Measurements from ENCODE around the gene ARTN.
A peak's percentile ranks its signal among the peaks of the same experiment; 100 is the strongest.

Gene ARTN

GRCh38 chr1:43963006-43963405 is 29.4 kb downstream of the ARTN start:
- no peaks in the 10 kb centered on the region for H3K27me3 ChIP-seq (ENCODE audit: insufficient read depth, low read length)
- H3K9me3 ChIP-seq (ENCODE audit: insufficient read depth, low read depth, low read length), result no peaks in the 10 kb centered on the region
- H3K36me3 ChIP-seq (ENCODE audit: insufficient read depth, low read length), result peaks cover 14% of the 10 kb centered on the region
- H3K4me3 ChIP-seq (ENCODE audit: low read length), result no peak overlapping the region
- H3K4me1 ChIP-seq (ENCODE audit: insufficient read depth, low read length), result no peaks in the 10 kb centered on the region
- WGBS, result 97% methylated on average over 3 of the region's 3 CpGs
- H3K27ac ChIP-seq (ENCODE audit: low read depth, low read length), result no peak overlapping the region
- no peak overlapping the region; the same call in 1 of the 2 replicates for H3K9ac ChIP-seq (ENCODE audit: low read depth, low read length)

- H3K4me1 ChIP-seq (ENCODE audit: insufficient read depth, low read length), result no peaks in the 10 kb centered on the region
- no peaks in the 10 kb centered on the region for H3K27me3 ChIP-seq (ENCODE audit: insufficient read depth, low read length)
- H3K36me3 ChIP-seq (ENCODE audit: insufficient read depth, low read length), result peaks cover 10% of the 10 kb centered on the region; the same call in 1 of the 2 replicates
- no peaks in the 10 kb centered on the region for H3K9me3 ChIP-seq (ENCODE audit: insufficient read depth, low read depth, low read length)
- no peak overlapping the region for H3K4me3 ChIP-seq (ENCODE audit: low read length)
- 89% methylated on average over 4 of the region's 5 CpGs for WGBS
- no peak overlapping the region for H3K27ac ChIP-seq (ENCODE audit: low read depth, low read length)
- H3K9ac ChIP-seq (ENCODE audit: low read depth, low read length), result no peak overlapping the region
Measured at GRCh38 chr1:43963890-43964289, 30.3 kb downstream of the ARTN start.

GRCh38 chr1:43965316-43965715 is 31.7 kb downstream of the ARTN start:
- no peak overlapping the region for H3K27ac ChIP-seq (ENCODE audit: low read depth, low read length)
- no peak overlapping the region for H3K9ac ChIP-seq (ENCODE audit: low read depth, low read length)
- peaks cover 8% of the 10 kb centered on the region; the same call in 1 of the 2 replicates for H3K36me3 ChIP-seq (ENCODE audit: insufficient read depth, low read length)
- WGBS, result 95% methylated on average over 2 of the region's 3 CpGs
- H3K4me3 ChIP-seq (ENCODE audit: low read length), result no peak overlapping the region
- H3K27me3 ChIP-seq (ENCODE audit: insufficient read depth, low read length), result no peaks in the 10 kb centered on the region
- H3K9me3 ChIP-seq (ENCODE audit: insufficient read depth, low read depth, low read length), result no peaks in the 10 kb centered on the region
- no peaks in the 10 kb centered on the region for H3K4me1 ChIP-seq (ENCODE audit: insufficient read depth, low read length)

- Histone ChIP-seq H3K9me3 (ENCODE audit: insufficient read depth, low read depth, low read length) (no peaks in the 10 kb centered on the region), H3K4me1 (ENCODE audit: insufficient read depth, low read length) (0 out of 2 replicates have a peak, but pooled peaks cover 5% of the 10 kb centered on the region), H3K9ac (ENCODE audit: low read depth, low read length) (no peak overlapping the region), H3K27ac (ENCODE audit: low read depth, low read length) (no peak overlapping the region), H3K36me3 (ENCODE audit: insufficient read depth, low read length) (peaks cover 26% of the 10 kb centered on the region), H3K27me3 (ENCODE audit: insufficient read depth, low read length) (no peaks in the 10 kb centered on the region), H3K4me3 (ENCODE audit: low read length) (no peak overlapping the region)
- WGBS, result 80% methylated on average over 5 of the region's 6 CpGs
Measured at GRCh38 chr1:43968348-43968948, 34.8 kb downstream of the ARTN start.

GRCh38 chr1:43969416-43969745 is 35.8 kb downstream of the ARTN start:
- WGBS, result 61% methylated on average over 7 of the region's 7 CpGs
- no peak overlapping the region for H3K27ac ChIP-seq (ENCODE audit: low read depth, low read length)
- H3K9me3 ChIP-seq (ENCODE audit: insufficient read depth, low read depth, low read length), result no peaks in the 10 kb centered on the region
- H3K4me1 ChIP-seq (ENCODE audit: insufficient read depth, low read length), result 0 out of 2 replicates have a peak, but pooled peaks cover 9% of the 10 kb centered on the region
- peak overlapping the region; percentile 34 for H3K4me3 ChIP-seq (ENCODE audit: low read length)
- H3K36me3 ChIP-seq (ENCODE audit: insufficient read depth, low read length), result peaks cover 26% of the 10 kb centered on the region
- H3K9ac ChIP-seq (ENCODE audit: low read depth, low read length), result no peak overlapping the region
- H3K27me3 ChIP-seq (ENCODE audit: insufficient read depth, low read length), result no peaks in the 10 kb centered on the region

DNA sequence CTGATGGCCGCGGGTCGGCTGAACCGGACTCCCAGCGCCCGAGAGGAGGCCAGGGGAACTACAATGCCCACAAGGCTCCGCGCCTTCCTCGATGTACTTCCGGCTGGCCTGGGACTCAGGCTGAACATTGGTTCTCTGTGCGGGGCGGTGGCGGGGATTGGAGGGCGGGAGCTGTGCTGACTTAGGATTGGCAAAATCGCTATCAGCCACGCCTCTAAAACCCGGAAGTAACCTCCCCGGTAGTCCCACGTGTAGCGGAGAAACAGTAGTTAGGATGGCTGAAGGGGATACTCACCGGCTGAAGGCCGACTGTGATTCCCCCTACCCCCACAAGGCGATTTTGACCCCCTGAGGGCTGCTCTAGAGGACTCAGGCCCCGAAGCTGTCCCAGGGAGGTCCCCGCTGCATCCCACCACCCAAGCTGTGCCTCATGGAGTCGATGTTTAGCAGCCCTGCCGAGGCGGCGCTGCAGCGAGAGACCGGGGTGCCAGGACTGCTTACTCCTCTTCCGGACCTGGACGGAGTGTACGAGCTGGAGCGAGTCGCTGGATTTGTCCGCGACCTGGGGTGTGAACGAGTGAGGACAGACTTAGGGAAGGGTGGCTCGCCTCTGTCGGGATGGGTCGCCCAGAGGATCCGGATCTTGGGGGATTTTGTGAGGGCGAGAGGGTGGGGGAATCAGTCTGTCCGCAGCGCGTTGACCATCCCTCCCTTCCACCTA is 36.3 kb downstream of the ARTN start, which contains the start of gene DPH2:
Gene DPH2 (plus strand): TSS at position 265 of the 721 bp plus-strand sequence. CDS start 166 bp downstream, at position 431.
- Histone ChIP-seq H3K9ac (ENCODE audit: low read depth, low read length) (peak within 1 kb of the TSS; percentile 72), H3K27ac (ENCODE audit: low read depth, low read length) (no peak within 1 kb of the TSS), H3K36me3 (ENCODE audit: insufficient read depth, low read length) (peaks cover 26% of the 10 kb centered on the region), H3K4me1 (ENCODE audit: insufficient read depth, low read length) (0 out of 2 replicates have a peak, but pooled peaks cover 9% of the 10 kb centered on the region), H3K27me3 (ENCODE audit: insufficient read depth, low read length) (no peaks in the 10 kb centered on the region), H3K4me3 (ENCODE audit: low read length) (peak within 1 kb of the TSS; percentile 84), H3K9me3 (ENCODE audit: insufficient read depth, low read depth, low read length) (no peaks in the 10 kb centered on the region)
- 2% methylated on average over 39 of the region's 47 CpGs for WGBS

- H3K9ac ChIP-seq (ENCODE audit: low read depth, low read length), result peak overlapping the region; percentile 72
- no peaks in the 10 kb centered on the region for H3K9me3 ChIP-seq (ENCODE audit: insufficient read depth, low read depth, low read length)
- H3K27ac ChIP-seq (ENCODE audit: low read depth, low read length), result no peak overlapping the region
- peak overlapping the region; percentile 84 for H3K4me3 ChIP-seq (ENCODE audit: low read length)
- 0 out of 2 replicates have a peak, but pooled peaks cover 9% of the 10 kb centered on the region for H3K4me1 ChIP-seq (ENCODE audit: insufficient read depth, low read length)
- no peaks in the 10 kb centered on the region for H3K27me3 ChIP-seq (ENCODE audit: insufficient read depth, low read length)
- H3K36me3 ChIP-seq (ENCODE audit: insufficient read depth, low read length), result peaks cover 26% of the 10 kb centered on the region
- WGBS, result 52% methylated on average over 5 of the region's 5 CpGs
Measured at GRCh38 chr1:43970502-43970901, 36.9 kb downstream of the ARTN start.

- Histone ChIP-seq H3K27ac (ENCODE audit: low read depth, low read length) (no peak overlapping the region), H3K27me3 (ENCODE audit: insufficient read depth, low read length) (no peaks in the 10 kb centered on the region), H3K9me3 (ENCODE audit: insufficient read depth, low read depth, low read length) (no peaks in the 10 kb centered on the region), H3K36me3 (ENCODE audit: insufficient read depth, low read length) (peaks cover 26% of the 10 kb centered on the region), H3K4me1 (ENCODE audit: insufficient read depth, low read length) (peaks cover 12% of the 10 kb centered on the region; the same call in 1 of the 2 replicates), H3K9ac (ENCODE audit: low read depth, low read length) (no peak overlapping the region), H3K4me3 (ENCODE audit: low read length) (peak overlapping the region; percentile 84)
- WGBS, result 96% methylated on average over 9 of the region's 9 CpGs
Measured at GRCh38 chr1:43970911-43971310, 37.3 kb downstream of the ARTN start.

GRCh38 chr1:43971336-43971980 is 37.9 kb downstream of the ARTN start:
- WGBS, result 96% methylated on average over 17 of the region's 17 CpGs
- H3K27ac ChIP-seq (ENCODE audit: low read depth, low read length), result no peak overlapping the region
- peaks cover 31% of the 10 kb centered on the region for H3K36me3 ChIP-seq (ENCODE audit: insufficient read depth, low read length)
- H3K4me3 ChIP-seq (ENCODE audit: low read length), result no peak overlapping the region
- no peaks in the 10 kb centered on the region for H3K9me3 ChIP-seq (ENCODE audit: insufficient read depth, low read depth, low read length)
- H3K27me3 ChIP-seq (ENCODE audit: insufficient read depth, low read length), result no peaks in the 10 kb centered on the region
- no peak overlapping the region for H3K9ac ChIP-seq (ENCODE audit: low read depth, low read length)
- peaks cover 14% of the 10 kb centered on the region; the same call in 1 of the 2 replicates for H3K4me1 ChIP-seq (ENCODE audit: insufficient read depth, low read length)

- H3K4me3 ChIP-seq (ENCODE audit: low read length), result peak overlapping the region; percentile 73
- no peak overlapping the region; the same call in 1 of the 2 replicates for H3K27ac ChIP-seq (ENCODE audit: low read depth, low read length)
- WGBS, result 40% methylated on average over 9 of the region's 9 CpGs
- H3K36me3 ChIP-seq (ENCODE audit: insufficient read depth, low read length), result peaks cover 49% of the 10 kb centered on the region
- peaks cover 19% of the 10 kb centered on the region; the same call in 1 of the 2 replicates for H3K4me1 ChIP-seq (ENCODE audit: insufficient read depth, low read length)
- H3K9me3 ChIP-seq (ENCODE audit: insufficient read depth, low read depth, low read length), result no peaks in the 10 kb centered on the region
- H3K27me3 ChIP-seq (ENCODE audit: insufficient read depth, low read length), result no peaks in the 10 kb centered on the region
- H3K9ac ChIP-seq (ENCODE audit: low read depth, low read length), result peak overlapping the region; percentile 83
Measured at GRCh38 chr1:43973981-43974442, 40.4 kb downstream of the ARTN start.
